Duodenal mucosa (tissue), 2 donors: ENCODE data around the gene RUNX1.

Source experiments
- H3K27ac ChIP-seq: one replicate; pipeline ENCODE4 v1.7.0; 2013; ENCODE audit warnings: low read depth, low read length
- H3K27me3 ChIP-seq, 2 donors: one replicate each; pipeline ENCODE4 v1.7.0; 2013; ENCODE audit warnings: low read length in 2 of 2, control low read depth in 1 of 2; ENCODE audit not compliant: insufficient read depth in 2 of 2, control insufficient read depth in 1 of 2
- H3K36me3 ChIP-seq, 2 donors: one replicate each; pipeline ENCODE4 v1.7.0; 2013; ENCODE audit warnings: low read length in 2 of 2, control low read depth in 1 of 2; ENCODE audit not compliant: insufficient read depth in 2 of 2, control insufficient read depth in 1 of 2
- H3K4me1 ChIP-seq, 2 donors: one replicate each; pipeline ENCODE4 v1.7.0; 2013; ENCODE audit warnings: low read length in 2 of 2, control low read depth in 1 of 2; ENCODE audit not compliant: insufficient read depth in 2 of 2, control insufficient read depth in 1 of 2
- H3K4me3 ChIP-seq, 2 donors: one replicate each; pipeline ENCODE4 v1.7.0; 2013; ENCODE audit warnings: low read length in 2 of 2, low read depth in 1 of 2
- H3K9ac ChIP-seq, 2 donors: one replicate each; pipeline ENCODE4 v1.7.0; 2013; ENCODE audit warnings: low read length in 2 of 2, low read depth in 1 of 2
- H3K9me3 ChIP-seq, 2 donors: one replicate each; pipeline ENCODE4 v1.7.0; 2013; ENCODE audit warnings: low read length in 2 of 2, control low read depth in 1 of 2; ENCODE audit not compliant: control insufficient read depth in 1 of 2

The RUNX1 gene

GRCh38 chr21:34858559-34858958 lies 190.5 kb downstream of the RUNX1 start:
- Histone ChIP-seq H3K9me3 (no peaks in the 10 kb centered on the region), H3K4me3 (no peak overlapping the region), H3K27ac (no peak overlapping the region), H3K4me1 (peaks cover 4 to 5% of the 10 kb centered on the region in 2 donors), H3K9ac (no peak overlapping the region), H3K36me3 (peaks cover 42 to 65% of the 10 kb centered on the region in 2 donors), H3K27me3 (no peaks in the 10 kb centered on the region)

- Histone ChIP-seq H3K27me3 (no peaks in the 10 kb centered on the region), H3K27ac (no peak overlapping the region), H3K9ac (no peak overlapping the region), H3K9me3 (no peaks in the 10 kb centered on the region), H3K4me3 (no peak overlapping the region), H3K36me3 (peaks cover 46 to 70% of the 10 kb centered on the region in 2 donors), H3K4me1 (peaks cover 0 to 3% of the 10 kb centered on the region in 2 donors)
Measured at GRCh38 chr21:34857874-34858273, 191.2 kb downstream of the RUNX1 start.

GRCh38 chr21:34857122-34857713 lies 191.9 kb downstream of the RUNX1 start:
- Histone ChIP-seq H3K27me3 (no peaks in the 10 kb centered on the region), H3K4me3 (no peak overlapping the region), H3K9ac (no peak overlapping the region), H3K36me3 (peaks cover 45 to 69% of the 10 kb centered on the region in 2 donors), H3K9me3 (no peaks in the 10 kb centered on the region), H3K4me1 (peaks cover 0 to 3% of the 10 kb centered on the region in 2 donors), H3K27ac (no peak overlapping the region)

- Histone ChIP-seq H3K27ac (no peak overlapping the region), H3K27me3 (no peaks in the 10 kb centered on the region), H3K4me1 (peaks cover 0 to 4% of the 10 kb centered on the region in 2 donors), H3K36me3 (peaks cover 27 to 50% of the 10 kb centered on the region in 2 donors), H3K9me3 (no peaks in the 10 kb centered on the region), H3K4me3 (no peak overlapping the region), H3K9ac (no peak overlapping the region)
Measured at GRCh38 chr21:34852448-34852847, 196.7 kb downstream of the RUNX1 start.

GRCh38 chr21:34850166-34850690 lies 198.9 kb downstream of the RUNX1 start:
- H3K4me1 ChIP-seq: peaks cover 16 to 22% of the 10 kb centered on the region in 2 donors
- no peaks in the 10 kb centered on the region for H3K27me3 ChIP-seq
- no peak overlapping the region for H3K9ac ChIP-seq
- H3K36me3 ChIP-seq: peaks cover 14 to 34% of the 10 kb centered on the region in 2 donors
- H3K27ac ChIP-seq: no peak overlapping the region
- no peaks in the 10 kb centered on the region for H3K9me3 ChIP-seq
- H3K4me3 ChIP-seq: no peak overlapping the region

GRCh38 chr21:34846601-34847112 lies 202.4 kb downstream of the RUNX1 start:
- no peak overlapping the region for H3K27ac ChIP-seq

GRCh38 chr21:34845521-34846451 lies 203.3 kb downstream of the RUNX1 start:
- no peak overlapping the region for H3K27ac ChIP-seq
- H3K4me1 ChIP-seq: peaks cover 28 to 33% of the 10 kb centered on the region in 2 donors
- peaks cover 11 to 40% of the 10 kb centered on the region in 2 donors for H3K36me3 ChIP-seq
- H3K9ac ChIP-seq: peak overlapping the region in 1 of 2 donors; percentile 22
- H3K9me3 ChIP-seq: no peaks in the 10 kb centered on the region
- H3K4me3 ChIP-seq: no peak overlapping the region
- no peaks in the 10 kb centered on the region for H3K27me3 ChIP-seq

More at GRCh38 chr21:34846601-34847112, 202.4 kb downstream of the RUNX1 start:
- no peaks in the 10 kb centered on the region for H3K27me3 ChIP-seq
- H3K9ac ChIP-seq: peak overlapping the region in 1 of 2 donors; percentile 22
- H3K4me1 ChIP-seq: peaks cover 28 to 33% of the 10 kb centered on the region in 2 donors
- no peak overlapping the region for H3K4me3 ChIP-seq
- peaks cover 14 to 37% of the 10 kb centered on the region in 2 donors for H3K36me3 ChIP-seq
- no peaks in the 10 kb centered on the region for H3K9me3 ChIP-seq

- H3K36me3 ChIP-seq: peaks cover 8 to 40% of the 10 kb centered on the region in 2 donors
- H3K9me3 ChIP-seq: no peaks in the 10 kb centered on the region
- H3K4me3 ChIP-seq: peak overlapping the region in 1 of 2 donors; percentile 17
- no peak overlapping the region for H3K27ac ChIP-seq
- H3K4me1 ChIP-seq: peaks cover 28 to 33% of the 10 kb centered on the region in 2 donors
- H3K9ac ChIP-seq: no peak overlapping the region
- H3K27me3 ChIP-seq: no peaks in the 10 kb centered on the region
Measured at GRCh38 chr21:34844924-34845238, 204.2 kb downstream of the RUNX1 start.

- no peaks in the 10 kb centered on the region for H3K27me3 ChIP-seq
- H3K9ac ChIP-seq: no peak overlapping the region
- H3K4me3 ChIP-seq: no peak overlapping the region
- no peak overlapping the region for H3K27ac ChIP-seq
- peaks cover 8 to 45% of the 10 kb centered on the region in 2 donors for H3K36me3 ChIP-seq
- H3K9me3 ChIP-seq: no peaks in the 10 kb centered on the region
- peaks cover 28 to 33% of the 10 kb centered on the region in 2 donors for H3K4me1 ChIP-seq
Measured at GRCh38 chr21:34844013-34844923, 204.8 kb downstream of the RUNX1 start.
